HEK293 (cell line): Measurements from ENCODE around the gene CDH23.

Source experiments
- ATF2 ChIP-seq: fragments of 450-650 bp; formaldehyde crosslinking; IDR thresholded peaks from 2 replicates; pipeline ENCODE4 v1.5.1; 2016; ENCODE audit warnings: missing biosample characterization, missing genetic modification characterization, low read depth
- CTCF ChIP-seq: fragments of 450-650 bp; formaldehyde crosslinking; IDR thresholded peaks from 2 replicates; pipeline ENCODE4 v1.5.1; 2016; ENCODE audit warnings: missing biosample characterization, missing genetic modification characterization
- KLF1 ChIP-seq: fragments of 450-650 bp; formaldehyde crosslinking; IDR thresholded peaks from 2 replicates; pipeline ENCODE4 v1.5.1; 2016; ENCODE audit warnings: missing biosample characterization, missing genetic modification characterization
- MYNN ChIP-seq: fragments of 450-650 bp; formaldehyde crosslinking; IDR thresholded peaks from 2 replicates; pipeline ENCODE4 v1.5.1; 2016; ENCODE audit warnings: missing biosample characterization, missing genetic modification characterization, borderline replicate concordance
- PRDM1 ChIP-seq: fragments of 450-650 bp; formaldehyde crosslinking; IDR thresholded peaks from 2 replicates; pipeline ENCODE4; 2016; ENCODE audit warnings: missing biosample characterization, missing genetic modification characterization
- ZBTB17 ChIP-seq: fragments of 450-650 bp; formaldehyde crosslinking; IDR thresholded peaks from 2 replicates; pipeline ENCODE4 v1.5.1; 2016; ENCODE audit warnings: missing biosample characterization, missing genetic modification characterization
- ZNF112 ChIP-seq: fragments of 450-650 bp; formaldehyde crosslinking; IDR thresholded peaks from 2 replicates; pipeline ENCODE4 v1.5.0; 2017; ENCODE audit warnings: missing biosample characterization, missing genetic modification characterization
- ZNF169 ChIP-seq: fragments of 450-650 bp; formaldehyde crosslinking; IDR thresholded peaks from 2 replicates; pipeline ENCODE4 v1.5.1; 2016; ENCODE audit warnings: missing biosample characterization, missing genetic modification characterization
- ZNF24 ChIP-seq: fragments of 450-650 bp; formaldehyde crosslinking; IDR thresholded peaks from 2 replicates; pipeline ENCODE4 v1.5.1; 2016; ENCODE audit warnings: missing biosample characterization, missing genetic modification characterization
- ZNF366 ChIP-seq: fragments of 450-650 bp; formaldehyde crosslinking; conservative IDR thresholded peaks from 2 replicates; pipeline ENCODE4 v1.5.1; 2016; ENCODE audit warnings: missing biosample characterization, missing genetic modification characterization
- ZNF501 ChIP-seq: fragments of 450-650 bp; formaldehyde crosslinking; IDR thresholded peaks from 2 replicates; pipeline ENCODE4 v1.5.1; 2016; ENCODE audit warnings: missing biosample characterization, missing genetic modification characterization
- ZNF513 ChIP-seq: fragments of 450-650 bp; IDR thresholded peaks from 2 replicates; pipeline ENCODE4 v1.5.1; 2018; ENCODE audit warnings: missing biosample characterization, missing genetic modification characterization
- ZNF639 ChIP-seq: fragments of 450-650 bp; formaldehyde crosslinking; IDR thresholded peaks from 2 replicates; pipeline ENCODE4 v1.5.1; 2016; ENCODE audit warnings: missing biosample characterization, missing genetic modification characterization
- ZNF76 ChIP-seq: fragments of 450-650 bp; formaldehyde crosslinking; IDR thresholded peaks from 2 replicates; pipeline ENCODE4; 2016; ENCODE audit warnings: low read depth, missing biosample characterization, missing genetic modification characterization, borderline replicate concordance

- TF ChIP-seq CTCF (no peak), ATF2 (tag by site-specific recombination) (no peak), ZNF513 (tag by site-specific recombination) (no peak), ZBTB17 (tag by site-specific recombination) (no peak), ZNF366 (tag by site-specific recombination) (no peak), MYNN (tag by site-specific recombination) (no peak), ZNF501 (tag by site-specific recombination) (no peak), ZNF112 (tag by site-specific recombination) (no peak), ZNF169 (tag by site-specific recombination) (no peak), ZNF639 (tag by site-specific recombination) (no peak), PRDM1 (no peak), KLF1 (tag by site-specific recombination) (no peak), ZNF24 (tag by site-specific recombination) (no peak), ZNF76 (tag by site-specific recombination) (no peak)
These were observed 43.1 kb downstream of the CDH23 start for GRCh38 chr10:71439670-71440425.
